Activated naive CD4-positive, alpha-beta T cell treated with anti-CD3 and anti-CD28 coated beads, Interleukin-2, amount 10 ng/mL, durations not matched to agents 7 days and 5 days (primary cell): ENCODE data around the gene GRIN2C.
"Not testable (repeated sequence)": the region's sequence is repeated elsewhere in the genome, so short reads cannot be mapped to it uniquely, and the experiment has no call there.

Experiments
- CTCF ChIA-PET: fragments of 350-600 bp; sonication (Branson Sonifier 250); formaldehyde crosslinking; loops from one replicate; lab custom pipeline; 2021; ENCODE audit warnings: antibody characterized with exemption; lab: Charles Lee
- DNase-seq: peaks from one replicate; pipeline ENCODE4 v3.0.0-alpha.2; 2020
- H3K27ac Mint-ChIP-seq: one replicate; pipeline ENCODE4 v1.8.0; 2021; ENCODE audit warnings: mild to moderate bottlenecking, moderate library complexity, mixed read lengths
- H3K27me3 Mint-ChIP-seq: one replicate; pipeline ENCODE4 v1.8.0; 2021; ENCODE audit warnings: mild to moderate bottlenecking, mixed read lengths
- H3K36me3 Mint-ChIP-seq: one replicate; pipeline ENCODE4 v1.8.0; 2021; ENCODE audit warnings: mixed read lengths
- H3K4me1 Mint-ChIP-seq: one replicate; pipeline ENCODE4 v1.8.0; 2021; ENCODE audit warnings: mixed read lengths
- H3K4me3 Mint-ChIP-seq: one replicate; pipeline ENCODE4 v1.8.0; 2021; ENCODE audit warnings: mild to moderate bottlenecking, moderate library complexity, mixed read lengths
- H3K9me3 Mint-ChIP-seq: one replicate; pipeline ENCODE4 v1.8.0; 2021; ENCODE audit warnings: mixed read lengths

The GRIN2C gene

GRCh38 chr17:74859459-74860228 lies at the start of gene GRIN2C:
GRIN2C (minus strand) TSS chr17:74859885; CDS start chr17:74855092, 4,793 bp downstream.
- peaks cover 13% of the 10 kb centered on the region for H3K36me3 Mint-ChIP-seq
- DNase-seq, result peak; percentile 54
- peaks cover 16% of the 10 kb centered on the region for H3K4me1 Mint-ChIP-seq
- H3K4me3 Mint-ChIP-seq, result peak within 1 kb of the TSS; percentile 40
- H3K27ac Mint-ChIP-seq, result no peak within 1 kb of the TSS
- CTCF ChIA-PET, result interaction anchor here (0.9 to 13.6 kb wide), 6 partner anchors 13 to 122 kb away, joined by 3 to 184 read pairs (median 4); partner anchors contain the start of gene FDXR
- H3K27me3 Mint-ChIP-seq, result peaks cover 93% of the 10 kb centered on the region
- no peaks in the 10 kb centered on the region for H3K9me3 Mint-ChIP-seq

GRCh38 chr17:74909097-74909496 lies 49.4 kb upstream of the GRIN2C start:
- H3K27ac Mint-ChIP-seq, DNase-seq, CTCF ChIA-PET, H3K4me1 Mint-ChIP-seq, H3K4me3 Mint-ChIP-seq, H3K9me3 Mint-ChIP-seq, H3K36me3 Mint-ChIP-seq: not testable (repeated sequence)
- peaks cover 35% of the 10 kb centered on the region for H3K27me3 Mint-ChIP-seq

- CTCF ChIA-PET, result interaction anchor here (1.2 kb wide), 1 partner anchor 51 kb away, joined by 3 read pairs; no protein-coding TSS in a partner anchor
- Mint-ChIP-seq H3K4me3 (no peak overlapping the region), H3K27ac (no peak overlapping the region), H3K9me3 (no peaks in the 10 kb centered on the region), H3K4me1 (peaks cover 2% of the 10 kb centered on the region), H3K36me3 (no peaks in the 10 kb centered on the region), H3K27me3 (peaks cover 39% of the 10 kb centered on the region)
- DNase-seq, result no peak
Observed at GRCh38 chr17:74907012-74907411, 47.3 kb upstream of the GRIN2C start.

- peaks cover 37% of the 10 kb centered on the region for H3K27me3 Mint-ChIP-seq
- not testable (repeated sequence) for H3K36me3 Mint-ChIP-seq, H3K4me3 Mint-ChIP-seq, H3K9me3 Mint-ChIP-seq, H3K4me1 Mint-ChIP-seq, H3K27ac Mint-ChIP-seq
- CTCF ChIA-PET, result interaction anchor here (1.2 kb wide), 1 partner anchor 51 kb away, joined by 3 read pairs; no protein-coding TSS in a partner anchor
- peak; percentile 31 for DNase-seq
Observed at GRCh38 chr17:74906214-74906793, 46.6 kb upstream of the GRIN2C start.

- DNase-seq, result no peak
- CTCF ChIA-PET, result no interaction called here
- Mint-ChIP-seq H3K36me3 (no peaks in the 10 kb centered on the region), H3K4me3 (no peak overlapping the region), H3K27ac (peak overlapping the region; percentile 21), H3K4me1 (peaks cover 2% of the 10 kb centered on the region), H3K27me3 (peaks cover 32% of the 10 kb centered on the region), H3K9me3 (no peaks in the 10 kb centered on the region)
Observed at GRCh38 chr17:74904687-74905409, 45.2 kb upstream of the GRIN2C start.

- Mint-ChIP-seq H3K4me3 (no peak overlapping the region), H3K9me3 (no peaks in the 10 kb centered on the region), H3K36me3 (no peaks in the 10 kb centered on the region), H3K27ac (no peak overlapping the region), H3K27me3 (peaks cover 32% of the 10 kb centered on the region), H3K4me1 (peaks cover 2% of the 10 kb centered on the region)
- CTCF ChIA-PET, result no interaction called here
- no peak for DNase-seq
Observed at GRCh38 chr17:74903671-74904070, 44.0 kb upstream of the GRIN2C start.

GRCh38 chr17:74903034-74903433 lies 43.3 kb upstream of the GRIN2C start:
- DNase-seq, result no peak
- H3K36me3 Mint-ChIP-seq, result no peaks in the 10 kb centered on the region
- H3K27ac Mint-ChIP-seq, result no peak overlapping the region
- no peaks in the 10 kb centered on the region for H3K9me3 Mint-ChIP-seq
- H3K4me1 Mint-ChIP-seq, result peaks cover 2% of the 10 kb centered on the region
- CTCF ChIA-PET, result no interaction called here
- no peak overlapping the region for H3K4me3 Mint-ChIP-seq
- H3K27me3 Mint-ChIP-seq, result peaks cover 38% of the 10 kb centered on the region

- Mint-ChIP-seq H3K4me3 (no peak overlapping the region), H3K9me3 (no peaks in the 10 kb centered on the region), H3K27me3 (peaks cover 40% of the 10 kb centered on the region)
Observed at GRCh38 chr17:74901353-74902135, 41.9 kb upstream of the GRIN2C start.

GRCh38 chr17:74900208-74900607 lies 40.5 kb upstream of the GRIN2C start:
- Mint-ChIP-seq H3K36me3 (no peaks in the 10 kb centered on the region), H3K27ac (no peak overlapping the region), H3K9me3 (no peaks in the 10 kb centered on the region), H3K4me3 (no peak overlapping the region), H3K27me3 (peaks cover 51% of the 10 kb centered on the region), H3K4me1 (no peaks in the 10 kb centered on the region)
- CTCF ChIA-PET, result no interaction called here
- no peak for DNase-seq

More at GRCh38 chr17:74901353-74902135, 41.9 kb upstream of the GRIN2C start:
- no peak for DNase-seq
- CTCF ChIA-PET, result no interaction called here
- Mint-ChIP-seq H3K4me1 (peaks cover 2% of the 10 kb centered on the region), H3K27ac (no peak overlapping the region), H3K36me3 (no peaks in the 10 kb centered on the region)

GRCh38 chr17:74898376-74898946 lies 38.8 kb upstream of the GRIN2C start:
- Mint-ChIP-seq H3K27me3 (peaks cover 59% of the 10 kb centered on the region), H3K4me1 (peaks cover 4% of the 10 kb centered on the region), H3K4me3 (no peak overlapping the region), H3K36me3 (no peaks in the 10 kb centered on the region), H3K27ac (no peak overlapping the region), H3K9me3 (no peaks in the 10 kb centered on the region)
- CTCF ChIA-PET, result no interaction called here
- no peak for DNase-seq

- H3K4me1 Mint-ChIP-seq, result peaks cover 4% of the 10 kb centered on the region
- CTCF ChIA-PET, result interaction anchor here (1.2 kb wide), 1 partner anchor 31 kb away, joined by 3 read pairs; no protein-coding TSS in a partner anchor
- no peak for DNase-seq
- peak overlapping the region; percentile 68 for H3K27ac Mint-ChIP-seq
- H3K36me3 Mint-ChIP-seq, result no peaks in the 10 kb centered on the region
- no peaks in the 10 kb centered on the region for H3K9me3 Mint-ChIP-seq
- H3K27me3 Mint-ChIP-seq, result peaks cover 77% of the 10 kb centered on the region
- peak overlapping the region; percentile 37 for H3K4me3 Mint-ChIP-seq
Observed at GRCh38 chr17:74893936-74894671, 34.4 kb upstream of the GRIN2C start.

- peak; percentile 32 for DNase-seq
- H3K36me3 Mint-ChIP-seq, result no peaks in the 10 kb centered on the region
- CTCF ChIA-PET, result no interaction called here
- peak within 1 kb of the TSS; percentile 37 for H3K4me3 Mint-ChIP-seq
- peak within 1 kb of the TSS; percentile 68 for H3K27ac Mint-ChIP-seq
- H3K4me1 Mint-ChIP-seq, result peaks cover 4% of the 10 kb centered on the region
- no peaks in the 10 kb centered on the region for H3K9me3 Mint-ChIP-seq
- peaks cover 82% of the 10 kb centered on the region for H3K27me3 Mint-ChIP-seq
Observed at GRCh38 chr17:74892974-74893911, 33.6 kb upstream of the GRIN2C start, which contains the start of gene FADS6. FADS6 (minus strand) TSS chr17:74893633; CDS start chr17:74893595, 38 bp downstream.
